IMR-90 (cell line): Measurements from ENCODE around the gene ACE. TPM values are rescaled to one million over a fixed set of nuclear protein-coding genes. Genes with fewer than 3 reads are reported as not detected.

Source experiments
- ATAC-seq: fragments of 200-7000 bp; cut with Tn5 transposase; 2 replicates; pipeline ENCODE4 v1.9.1; 2020; ENCODE audit warnings: low read depth, mild to moderate bottlenecking, moderate library complexity
- BruUV-seq: library from RNA; stranded (reverse); fragments of 400-500 nt; replicated peaks from 2 replicates; lab custom pipeline; 2021; lab: Mats Ljungman, UMichigan
- CTCF ChIA-PET: fragments of 300-600 bp; formaldehyde crosslinking; extraction: SDS; loops from one replicate; lab custom pipeline; 2021; ENCODE audit warnings: antibody characterized with exemption; lab: Yijun Ruan, JAX
- POLR2A ChIA-PET: fragments of 300-600 bp; sonication (Branson Sonifier 250); formaldehyde crosslinking; loops from one replicate; lab custom pipeline; 2022; ENCODE audit warnings: antibody characterized with exemption; ENCODE audit not compliant: unreplicated experiment; lab: Charles Lee
- DNase-seq: peaks from one replicate; pipeline ENCODE4 v3.0.0; 2013
- H2AFZ ChIP-seq: replicated peaks from 2 replicates; pipeline ENCODE3; 2013; ENCODE audit warnings: low read length, mild to moderate bottlenecking; ENCODE audit not compliant: poor library complexity
- H2AK5ac ChIP-seq: 2 replicates; pipeline ENCODE4 v1.6.1; 2013; ENCODE audit warnings: low read depth, low read length, inconsistent platforms
- H2AK9ac ChIP-seq: replicated peaks from 2 replicates; pipeline ENCODE3; 2013; ENCODE audit warnings: mild to moderate bottlenecking, low read depth, low read length, moderate library complexity; ENCODE audit not compliant: poor library complexity
- H2BK120ac ChIP-seq: 2 replicates; pipeline ENCODE4 v1.6.1; 2013; ENCODE audit warnings: low read depth, low read length, inconsistent platforms
- H2BK15ac ChIP-seq: 3 replicates; pipeline ENCODE4 v1.6.1; 2013; ENCODE audit warnings: low read depth, low read length, inconsistent platforms
- H2BK20ac ChIP-seq: 2 replicates; pipeline ENCODE4 v1.6.1; 2013; ENCODE audit warnings: low read depth, mild to moderate bottlenecking, inconsistent platforms, low read length, moderate library complexity
- H2BK5ac ChIP-seq: 2 replicates; pipeline ENCODE4 v1.6.1; 2013; ENCODE audit warnings: mild to moderate bottlenecking, low read depth, low read length, inconsistent platforms; ENCODE audit not compliant: poor library complexity, severe bottlenecking
- H3K14ac ChIP-seq: replicated peaks from 2 replicates; pipeline ENCODE4 v1.6.1; 2013; ENCODE audit warnings: low read depth, low read length, inconsistent platforms
- H3K18ac ChIP-seq: 2 replicates; pipeline ENCODE4 v1.6.1; 2013; ENCODE audit warnings: low read depth, low read length, control low read depth
- H3K23ac ChIP-seq: 2 replicates; pipeline ENCODE4 v1.6.1; 2013; ENCODE audit warnings: low read depth, low read length, inconsistent platforms
- H3K27ac ChIP-seq: 2 replicates; pipeline ENCODE4 v1.5.1; 2013; ENCODE audit warnings: mild to moderate bottlenecking, control low read depth, low read length; ENCODE audit not compliant: insufficient read depth
- H3K27me3 ChIP-seq: 2 replicates; pipeline ENCODE4 v1.6.1; 2013; ENCODE audit warnings: low read length; ENCODE audit not compliant: control insufficient read depth, insufficient read depth
- H3K36me3 ChIP-seq: 2 replicates; pipeline ENCODE4 v1.6.1; 2013; ENCODE audit warnings: low read length, mixed read lengths; ENCODE audit not compliant: control insufficient read depth, insufficient read depth
- H3K4ac ChIP-seq: 2 replicates; pipeline ENCODE4 v1.6.1; 2013; ENCODE audit warnings: low read depth, low read length, inconsistent platforms
- H3K4me1 ChIP-seq: 2 replicates; pipeline ENCODE4 v1.6.1; 2013; ENCODE audit warnings: low read length, mixed read lengths; ENCODE audit not compliant: control insufficient read depth, insufficient read depth
- H3K4me2 ChIP-seq: 2 replicates; pipeline ENCODE4 v1.6.1; 2013; ENCODE audit warnings: low read depth, mild to moderate bottlenecking, control low read depth, low read length, moderate library complexity
- H3K4me3 ChIP-seq: 2 replicates; pipeline ENCODE4 v1.5.1; 2013; ENCODE audit warnings: low read depth, mild to moderate bottlenecking, control low read depth, low read length, moderate library complexity; ENCODE audit not compliant: insufficient read depth
- H3K56ac ChIP-seq: 2 replicates; pipeline ENCODE4 v1.6.1; 2013; ENCODE audit warnings: low read length, inconsistent platforms; ENCODE audit not compliant: insufficient read depth; ENCODE audit errors: extremely low read depth
- H3K79me1 ChIP-seq, 2 experiments: 2 replicates each; pipeline ENCODE4 v1.6.1; 2013; ENCODE audit warnings: low read length in 2 of 2, inconsistent platforms in 1 of 2, low read depth in 1 of 2
- H3K9ac ChIP-seq: 2 replicates; pipeline ENCODE4 v1.6.1; 2013; ENCODE audit warnings: low read depth, low read length, control low read depth
- H3K9me1 ChIP-seq: 2 replicates; pipeline ENCODE4 v1.6.1; 2013; ENCODE audit warnings: low read length, inconsistent platforms; ENCODE audit not compliant: insufficient read depth
- H3K9me3 ChIP-seq: 2 replicates; pipeline ENCODE4 v1.6.1; 2013; ENCODE audit warnings: low read length; ENCODE audit not compliant: control insufficient read depth, insufficient read depth
- H4K20me1 ChIP-seq: 2 replicates; pipeline ENCODE4 v1.6.1; 2013; ENCODE audit warnings: low read length, inconsistent platforms; ENCODE audit not compliant: insufficient read depth
- H4K5ac ChIP-seq: 2 replicates; pipeline ENCODE4 v1.6.1; 2013; ENCODE audit warnings: mild to moderate bottlenecking, low read depth, low read length, control low read depth
- H4K8ac ChIP-seq, 2 experiments: 2 replicates each; pipeline ENCODE4 v1.6.1; 2013; ENCODE audit warnings: low read depth in 2 of 2, low read length in 2 of 2, control low read depth in 1 of 2, inconsistent platforms in 1 of 2
- H4K91ac ChIP-seq: 2 replicates; pipeline ENCODE4 v1.6.1; 2013; ENCODE audit warnings: low read depth, low read length, inconsistent platforms; ENCODE audit not compliant: insufficient read depth
- BHLHE40 ChIP-seq: fragments of 150-350 bp; IDR thresholded peaks from 2 replicates; pipeline ENCODE4 v1.6.1; 2016; ENCODE audit warnings: mild to moderate bottlenecking, low read depth, low read length
- CHD1 ChIP-seq: IDR thresholded peaks from 2 replicates; pipeline ENCODE4 v1.6.1; 2012; ENCODE audit warnings: low read depth, low read length, improper control_type of control experiment
- MXI1 ChIP-seq: IDR thresholded peaks from 2 replicates; pipeline ENCODE4 v1.6.1; 2012; ENCODE audit warnings: low read depth, mild to moderate bottlenecking, low read length, moderate library complexity, borderline replicate concordance
- RCOR1 ChIP-seq: IDR thresholded peaks from 2 replicates; pipeline ENCODE4 v1.6.1; 2012; ENCODE audit warnings: mild to moderate bottlenecking, low read length, improper control_type of control experiment; ENCODE audit not compliant: insufficient replicate concordance
- SMC3 ChIP-seq: fragments of 150-350 bp; IDR thresholded peaks from 2 replicates; pipeline ENCODE4 v1.6.1; 2016; ENCODE audit warnings: low read depth, mild to moderate bottlenecking, antibody characterized with exemption, low read length, moderate library complexity
- WGBS, 2 experiments: methylation state at CpG; one replicate each; pipeline versions ENCODE4 v1.1.5 to v1.1.7; 2013; ENCODE audit warnings: missing lambda C conversion rate in 2 of 2; ENCODE audit not compliant: insufficient read length in 1 of 2; ENCODE audit errors: extremely low coverage in 2 of 2; 5-methylcytosine and 5-hydroxymethylcytosine counted together
- dilution Hi-C: fragments of 300-500 bp; cut with HindIII; formaldehyde crosslinking; loops from one replicate; pipeline ENCODE4 v1.14.3; 2018; ENCODE audit warnings: low sequenced_read_pairs; ENCODE audit not compliant: unreplicated experiment
- in situ Hi-C: fragments of 300-500 bp; cut with MboI; formaldehyde crosslinking; loops from 3 replicates; pipeline ENCODE4 v1.14.3; 2019; ENCODE audit warnings: low sequenced_read_pairs, inconsistent platforms, mixed read lengths
- intact Hi-C: fragments of 100-400 bp; cut with micrococcal nuclease; formaldehyde crosslinking; loops from 2 replicates; pipeline ENCODE4 v1.10.0; 2022
- polyA plus RNA-seq, 3 experiments: library from polyadenylated mRNA; depleted of rRNA; stranded (reverse); fragments of >200 nt; gene quantifications; 2 replicates each; pipeline ENCODE4 v1.2.3, GENCODE V29; 2012; ENCODE audit warnings: low replicate concordance in 1 of 3
- total RNA-seq: library from RNA; depleted of rRNA; stranded (reverse); fragments of >200 nt; gene quantifications from 2 replicates; pipeline ENCODE4 v1.2.3, GENCODE V29; 2012
- TF ChIP-seq, protein P1 (sequence below): fragments of 150-350 bp; IDR thresholded peaks from 2 replicates; pipeline ENCODE4 v1.6.1; 2016; ENCODE audit warnings: low read depth, mild to moderate bottlenecking, low read length, moderate library complexity, borderline replicate concordance

Gene ACE
- total and polyA plus RNA-seq, 2 of the 4 experiments (the other 2 are of a cell fraction) = 1.4 to 5.8 TPM

DNA sequence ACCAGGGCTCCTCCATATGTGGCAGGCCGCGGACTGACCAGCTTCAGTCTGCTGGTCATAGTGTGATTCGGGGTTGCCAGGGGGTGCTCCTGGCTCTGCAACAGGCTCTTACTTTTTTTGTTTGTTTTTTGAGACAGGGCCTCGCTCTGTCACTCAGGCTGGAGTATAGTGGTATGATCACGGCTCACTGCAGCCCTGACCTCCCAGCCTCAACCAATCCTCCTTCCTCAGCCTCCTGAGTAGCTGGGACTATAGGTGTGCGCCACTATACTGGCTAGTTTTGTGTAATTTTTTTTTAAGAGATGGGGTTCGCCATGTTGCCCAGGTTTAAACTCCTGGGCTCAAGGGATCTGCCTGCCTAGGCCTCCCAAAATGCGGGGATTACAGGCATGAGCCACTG is 34.5 kb downstream of the ACE start:
- no TSS peak for BruUV-seq
- peaks cover 37% of the 10 kb centered on the region; the same call in 1 of the 2 replicates for H3K27me3 ChIP-seq

More for the DNA sequence above, 34.5 kb downstream of the ACE start:
- no peak overlapping the region for H2BK5ac ChIP-seq
- no peak overlapping the region for H3K18ac ChIP-seq
- ChIA-PET POLR2A (no interaction called here), CTCF (no interaction called here)
- H3K4me3 ChIP-seq = no peak overlapping the region
- H3K27ac ChIP-seq = no peak overlapping the region
- H3K56ac ChIP-seq = no peak overlapping the region
- dilution Hi-C loops (no loop called here), in situ Hi-C loops (no loop called here), intact Hi-C loops (no loop called here)
- no peaks in the 10 kb centered on the region for H4K20me1 ChIP-seq
- no peak overlapping the region for H2BK15ac ChIP-seq
- peaks cover 1% of the 10 kb centered on the region; the same call in 1 of the 2 replicates for H3K9me3 ChIP-seq
- no peak overlapping the region for H4K5ac ChIP-seq
- no peak overlapping the region for H4K91ac ChIP-seq
- no peaks in the 10 kb centered on the region for H3K4me1 ChIP-seq
- H4K8ac ChIP-seq = no peak overlapping the region
- H2BK120ac ChIP-seq = no peak overlapping the region
- no peak overlapping the region for H2AK5ac ChIP-seq
- H2AFZ ChIP-seq = no peak overlapping the region
- 100% methylated on average over 2 of the region's 8 CpGs; no CpG with 5 or more reads in 1 of the 2 experiments for WGBS, 2 experiments
- no peak overlapping the region for H3K9ac ChIP-seq
- no peak overlapping the region for H3K4ac ChIP-seq
- DNase-seq (no peak), ATAC-seq (no peak)
- H3K4me2 ChIP-seq = no peak overlapping the region
- no peak overlapping the region for H3K23ac ChIP-seq
- no peak overlapping the region for H2BK20ac ChIP-seq
- H3K36me3 ChIP-seq = no peaks in the 10 kb centered on the region
- no peak overlapping the region for H3K14ac ChIP-seq
- H2AK9ac ChIP-seq = no peak overlapping the region
- no peaks in the 10 kb centered on the region for H3K79me1 ChIP-seq
- H3K9me1 ChIP-seq = no peaks in the 10 kb centered on the region
- no peak for TF ChIP-seq BHLHE40
- TF ChIP-seq MXI1 = no peak
- TF ChIP-seq, protein P1, sequence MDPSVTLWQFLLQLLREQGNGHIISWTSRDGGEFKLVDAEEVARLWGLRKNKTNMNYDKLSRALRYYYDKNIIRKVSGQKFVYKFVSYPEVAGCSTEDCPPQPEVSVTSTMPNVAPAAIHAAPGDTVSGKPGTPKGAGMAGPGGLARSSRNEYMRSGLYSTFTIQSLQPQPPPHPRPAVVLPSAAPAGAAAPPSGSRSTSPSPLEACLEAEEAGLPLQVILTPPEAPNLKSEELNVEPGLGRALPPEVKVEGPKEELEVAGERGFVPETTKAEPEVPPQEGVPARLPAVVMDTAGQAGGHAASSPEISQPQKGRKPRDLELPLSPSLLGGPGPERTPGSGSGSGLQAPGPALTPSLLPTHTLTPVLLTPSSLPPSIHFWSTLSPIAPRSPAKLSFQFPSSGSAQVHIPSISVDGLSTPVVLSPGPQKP = no peak
- no peak for TF ChIP-seq SMC3
- no peak for TF ChIP-seq CHD1
- TF ChIP-seq RCOR1 = no peak
